Measurements from ENCODE around the gene SLC9A3. TPM values are rescaled to one million over a fixed set of nuclear protein-coding genes. Genes with fewer than 3 reads are reported as not detected.

Gene SLC9A3
- polyA plus RNA-seq, 3 donors = 0.31 to 0.42 (median 0.36) TPM

DNA sequence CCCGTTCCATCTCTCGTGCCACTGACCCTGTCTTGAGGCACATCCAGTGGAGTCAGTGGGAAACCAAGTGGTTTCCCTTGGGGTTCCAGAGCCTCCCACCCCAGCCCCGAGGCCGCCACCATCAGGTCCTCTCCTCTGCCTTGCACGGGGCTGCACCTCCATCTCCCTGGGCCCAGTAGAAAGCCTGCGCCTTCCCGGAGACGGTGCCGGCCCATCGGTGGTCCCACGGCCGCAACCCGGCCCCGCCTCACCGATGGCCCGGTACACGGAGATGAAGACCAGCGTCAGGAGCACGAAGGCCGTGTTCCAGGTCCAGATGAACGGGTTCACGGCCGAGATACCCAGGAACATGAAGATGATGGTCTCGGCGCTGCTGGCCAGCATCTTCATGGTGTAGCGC lies 41.2 kb downstream of the SLC9A3 start:
- TF ChIP-seq, protein P1, sequence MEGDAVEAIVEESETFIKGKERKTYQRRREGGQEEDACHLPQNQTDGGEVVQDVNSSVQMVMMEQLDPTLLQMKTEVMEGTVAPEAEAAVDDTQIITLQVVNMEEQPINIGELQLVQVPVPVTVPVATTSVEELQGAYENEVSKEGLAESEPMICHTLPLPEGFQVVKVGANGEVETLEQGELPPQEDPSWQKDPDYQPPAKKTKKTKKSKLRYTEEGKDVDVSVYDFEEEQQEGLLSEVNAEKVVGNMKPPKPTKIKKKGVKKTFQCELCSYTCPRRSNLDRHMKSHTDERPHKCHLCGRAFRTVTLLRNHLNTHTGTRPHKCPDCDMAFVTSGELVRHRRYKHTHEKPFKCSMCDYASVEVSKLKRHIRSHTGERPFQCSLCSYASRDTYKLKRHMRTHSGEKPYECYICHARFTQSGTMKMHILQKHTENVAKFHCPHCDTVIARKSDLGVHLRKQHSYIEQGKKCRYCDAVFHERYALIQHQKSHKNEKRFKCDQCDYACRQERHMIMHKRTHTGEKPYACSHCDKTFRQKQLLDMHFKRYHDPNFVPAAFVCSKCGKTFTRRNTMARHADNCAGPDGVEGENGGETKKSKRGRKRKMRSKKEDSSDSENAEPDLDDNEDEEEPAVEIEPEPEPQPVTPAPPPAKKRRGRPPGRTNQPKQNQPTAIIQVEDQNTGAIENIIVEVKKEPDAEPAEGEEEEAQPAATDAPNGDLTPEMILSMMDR (IDR thresholded peaks at IDR 0.05) = no peak
- no peak overlapping the region for H3K9ac ChIP-seq (ENCODE audit: insufficient read depth, low read length, poor library complexity, severe bottlenecking)
- no peaks in the 10 kb centered on the region for H3K36me3 ChIP-seq (replicated peaks in 1 of 2; ENCODE audit: control insufficient read depth in 1 of 2, insufficient read depth in 2 of 2, low read length in 2 of 2)
- no peaks in the 10 kb centered on the region for H4K20me1 ChIP-seq (ENCODE audit: insufficient read depth, low read length)
- no peak overlapping the region for H3K4me3 ChIP-seq (replicated peaks in 1 of 3; ENCODE audit: low read depth in 2 of 3, low read length in 3 of 3)
- H3K79me2 ChIP-seq (ENCODE audit: insufficient read depth, low read length) = no peaks in the 10 kb centered on the region
- intact Hi-C loops (cut with micrococcal nuclease) = no loop called here
- Mint-ChIP-seq H3K27ac (no peak overlapping the region), H3K27me3 (ENCODE audit: low read depth in 3 of 3) (peaks cover 12 to 66% (median 20%) of the 10 kb centered on the region in 3 donors), H3K4me3 (no peak overlapping the region), H3K36me3 (no peaks in the 10 kb centered on the region), H3K4me1 (peaks cover 14% of the 10 kb centered on the region), H3K9me3 (peaks cover 2 to 15% (median 9%) of the 10 kb centered on the region in 7 donors)
- no peak for DNase-seq
- no peak overlapping the region for H3K4me2 ChIP-seq (replicated peaks; ENCODE audit: extremely low read depth, low read length, poor library complexity, severe bottlenecking)
- H3K4me1 ChIP-seq (ENCODE audit: control insufficient read depth in 1 of 2, insufficient read depth in 2 of 2, low read length in 2 of 2) = peaks cover 2 to 12% of the 10 kb centered on the region in 2 donors
- 88% methylated on average over 25 of the region's 26 CpGs for WGBS (ENCODE audit: insufficient coverage)
- peaks cover 3 to 30% of the 10 kb centered on the region in 2 donors for H3K27me3 ChIP-seq (ENCODE audit: control insufficient read depth in 2 of 2, insufficient read depth in 2 of 2, low read length in 2 of 2)
- no peak overlapping the region for H2AFZ ChIP-seq (ENCODE audit: insufficient read depth, low read depth, low read length, poor library complexity, severe bottlenecking)
- H3K9me3 ChIP-seq (replicated peaks in 1 of 2; ENCODE audit: control insufficient read depth in 1 of 2, insufficient read depth in 1 of 2, low read length in 2 of 2) = no peaks in the 10 kb centered on the region
- no peak overlapping the region for H3K27ac ChIP-seq (ENCODE audit: low read depth in 1 of 2, low read length in 2 of 2)

DNA sequence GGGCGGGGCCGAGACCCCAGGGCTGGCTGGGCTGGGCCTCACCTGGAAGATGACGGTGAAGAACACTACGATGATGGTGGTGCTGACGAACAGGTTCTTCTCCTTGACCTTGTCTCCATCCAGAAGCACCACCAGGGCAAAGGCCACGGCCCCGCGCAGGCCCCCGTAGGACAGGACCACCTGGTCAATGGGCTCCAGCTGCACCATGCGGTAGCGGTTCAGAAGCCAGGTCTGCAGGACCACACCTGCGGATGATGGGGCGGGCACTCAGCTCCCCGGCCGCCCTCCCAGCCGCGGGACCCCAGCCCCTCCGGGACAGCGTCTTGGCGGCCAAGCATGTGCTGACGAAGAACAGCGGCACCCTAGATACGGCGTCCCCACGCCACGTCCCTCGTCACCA lies 41.7 kb downstream of the SLC9A3 start:
- Histone ChIP-seq H3K4me3 (replicated peaks in 1 of 3; ENCODE audit: low read depth in 2 of 3, low read length in 3 of 3) (no peak overlapping the region), H3K36me3 (replicated peaks in 1 of 2; ENCODE audit: control insufficient read depth in 1 of 2, insufficient read depth in 2 of 2, low read length in 2 of 2) (no peaks in the 10 kb centered on the region), H3K9me3 (replicated peaks in 1 of 2; ENCODE audit: control insufficient read depth in 1 of 2, insufficient read depth in 1 of 2, low read length in 2 of 2) (no peaks in the 10 kb centered on the region), H3K27me3 (ENCODE audit: control insufficient read depth in 2 of 2, insufficient read depth in 2 of 2, low read length in 2 of 2) (peaks cover 3 to 30% of the 10 kb centered on the region in 2 donors), H2AFZ (ENCODE audit: insufficient read depth, low read depth, low read length, poor library complexity, severe bottlenecking) (no peak overlapping the region), H3K79me2 (ENCODE audit: insufficient read depth, low read length) (no peaks in the 10 kb centered on the region), H3K27ac (ENCODE audit: low read depth in 1 of 2, low read length in 2 of 2) (no peak overlapping the region), H3K4me2 (replicated peaks; ENCODE audit: extremely low read depth, low read length, poor library complexity, severe bottlenecking) (no peak overlapping the region), H3K9ac (ENCODE audit: insufficient read depth, low read length, poor library complexity, severe bottlenecking) (no peak overlapping the region), H3K4me1 (ENCODE audit: control insufficient read depth in 1 of 2, insufficient read depth in 2 of 2, low read length in 2 of 2) (peaks cover 2 to 12% of the 10 kb centered on the region in 2 donors), H4K20me1 (ENCODE audit: insufficient read depth, low read length) (no peaks in the 10 kb centered on the region)
- intact Hi-C loops (cut with micrococcal nuclease) = no loop called here
- DNase-seq = no peak
- H3K27ac Mint-ChIP-seq = no peak overlapping the region
- TF ChIP-seq, protein P1 (IDR thresholded peaks at IDR 0.05) = no peak
- peaks cover 14% of the 10 kb centered on the region for H3K4me1 Mint-ChIP-seq
- H3K27me3 Mint-ChIP-seq (ENCODE audit: low read depth in 3 of 3) = peaks cover 17 to 69% (median 25%) of the 10 kb centered on the region in 3 donors
- WGBS (ENCODE audit: insufficient coverage) = 96% methylated on average over 25 of the region's 27 CpGs
- no peaks in the 10 kb centered on the region for H3K36me3 Mint-ChIP-seq
- peaks cover 2 to 10% (median 6%) of the 10 kb centered on the region in 7 donors for H3K9me3 Mint-ChIP-seq
- H3K4me3 Mint-ChIP-seq = no peak overlapping the region
